Stimulated activated CD8-positive, alpha-beta memory T cell treated with anti-CD3 and anti-CD28 coated beads, Interleukin-12 subunit alpha, Interleukin-12 subunit beta, amount 100 ng/mL, for 24 hours (primary cell): ENCODE measurements around the gene SMIM45.

ENCODE experiments used
- DNase-seq: peaks from one replicate; pipeline ENCODE4 v3.0.0-alpha.2; 2020; ENCODE audit errors: extremely low read depth

SMIM45 gene

GRCh38 chr22:41951898-41952474 lies at the start of gene SMIM45:
Gene SMIM45 (plus strand): TSS chr22:41952150.
- no peak for DNase-seq

- no peak for DNase-seq
Observed at GRCh38 chr22:41902932-41903421, 49.0 kb upstream of the SMIM45 start.

GRCh38 chr22:41904450-41905410 lies 47.2 kb upstream of the SMIM45 start:
- DNase-seq, result no peak

- DNase-seq, result no peak
Observed at GRCh38 chr22:41905411-41906202, 46.3 kb upstream of the SMIM45 start.

- DNase-seq, result no peak
Observed at GRCh38 chr22:41906822-41907221, 45.1 kb upstream of the SMIM45 start.

- DNase-seq, result no peak
Observed at GRCh38 chr22:41907436-41908401, 44.2 kb upstream of the SMIM45 start.

GRCh38 chr22:41908411-41909309 lies 43.3 kb upstream of the SMIM45 start:
- no peak for DNase-seq

- DNase-seq, result no peak
Observed at GRCh38 chr22:41909310-41910049, 42.5 kb upstream of the SMIM45 start.

GRCh38 chr22:41910050-41911000 lies 41.6 kb upstream of the SMIM45 start:
- no peak for DNase-seq

GRCh38 chr22:41911001-41911611 lies 40.8 kb upstream of the SMIM45 start:
- no peak for DNase-seq

GRCh38 chr22:41912338-41913039 lies 39.5 kb upstream of the SMIM45 start:
- no peak for DNase-seq

GRCh38 chr22:41913040-41913719 lies 38.8 kb upstream of the SMIM45 start:
- DNase-seq, result no peak

- DNase-seq, result no peak
Observed at GRCh38 chr22:41913842-41914534, 38.0 kb upstream of the SMIM45 start.

- no peak for DNase-seq
Observed at GRCh38 chr22:41914611-41915034, 37.3 kb upstream of the SMIM45 start.

- DNase-seq, result peak; percentile 28
Observed at GRCh38 chr22:41915035-41915785, 36.7 kb upstream of the SMIM45 start, which contains the start of gene SHISA8. Gene SHISA8 (minus strand): TSS chr22:41915074. CDS start chr22:41914667, 407 bp downstream.
